AG04450 (cell line): Measurements from ENCODE around the gene HTR2C. TPM values are rescaled to one million over a fixed set of nuclear protein-coding genes. Genes with fewer than 3 reads are reported as not detected.
A peak's percentile ranks its signal among the peaks of the same experiment; 100 is the strongest.
"Not testable (repeated sequence)": the region's sequence is repeated elsewhere in the genome, so short reads cannot be mapped to it uniquely, and the experiment has no call there.

Experiments used
- CTCF ChIA-PET: fragments of 300-600, 350-600 bp; formaldehyde crosslinking; extraction: SDS; loops from one replicate; lab custom pipeline; 2022; ENCODE audit warnings: antibody characterized with exemption, inconsistent platforms; lab: Charles Lee
- POLR2A ChIA-PET: fragments of 350-600 bp; formaldehyde crosslinking; extraction: SDS; loops from one replicate; lab custom pipeline; 2021; ENCODE audit warnings: antibody characterized with exemption, inconsistent platforms; lab: Yijun Ruan, JAX
- DNase-seq: peaks from one replicate; pipeline ENCODE4 v3.0.0-alpha.2; 2011; ENCODE audit warnings: low read depth, low spot score
- H3K27ac ChIP-seq: one replicate; pipeline ENCODE4 v1.5.1; 2012; ENCODE audit warnings: low read depth, low read length, control low read depth
- H3K27me3 ChIP-seq: one replicate; pipeline ENCODE4 v1.6.0; 2012; ENCODE audit warnings: low read length; ENCODE audit not compliant: control insufficient read depth, insufficient read depth
- H3K4me3 ChIP-seq: 2 replicates; pipeline ENCODE4 v1.5.1; 2011; ENCODE audit warnings: mild to moderate bottlenecking, low read depth, low read length, control low read depth
- H3K9me3 ChIP-seq: 2 replicates; pipeline ENCODE4 v1.5.1; 2012; ENCODE audit warnings: low read length; ENCODE audit not compliant: control insufficient read depth, insufficient read depth
- CTCF ChIP-seq: IDR thresholded peaks from 2 replicates; pipeline ENCODE4 v1.5.1; 2011; ENCODE audit warnings: low read depth, low read length, control low read depth, inconsistent platforms
- polyA plus RNA-seq: library from polyadenylated mRNA; depleted of rRNA; stranded (reverse); fragments of >200 nt; gene quantifications from 2 replicates; pipeline ENCODE4 v1.2.3, GENCODE V29; 2011

HTR2C gene
- polyA plus RNA-seq, 1 experiment: not detected

GRCh38 chrX:114599911-114600310 lies 16.0 kb downstream of the HTR2C start:
- Histone ChIP-seq H3K27me3 (no peaks in the 10 kb centered on the region), H3K27ac (no peak overlapping the region), H3K9me3 (no peaks in the 10 kb centered on the region), H3K4me3 (no peak overlapping the region)
- CTCF ChIA-PET: no interaction called here
- no peak for DNase-seq
- POLR2A ChIA-PET: no interaction called here
- no peak for TF ChIP-seq CTCF

- H3K4me3 ChIP-seq, H3K9me3 ChIP-seq, DNase-seq, H3K27ac ChIP-seq, H3K27me3 ChIP-seq, CTCF ChIA-PET, POLR2A ChIA-PET: not testable (repeated sequence)
Measured at GRCh38 chrX:114606619-114607018, 22.7 kb downstream of the HTR2C start.

- TF ChIP-seq CTCF: peak; percentile 71
- POLR2A ChIA-PET: no interaction called here
- Histone ChIP-seq H3K27me3 (no peaks in the 10 kb centered on the region), H3K4me3 (no peak overlapping the region), H3K9me3 (no peaks in the 10 kb centered on the region), H3K27ac (no peak overlapping the region)
- peak; percentile 7 for DNase-seq
- CTCF ChIA-PET: interaction anchor here (0.6 to 3.3 kb wide), 12 partner anchors 9 to 1595 kb away, joined by 3 to 41 read pairs (median 4); no protein-coding TSS in a partner anchor
Measured at GRCh38 chrX:114611018-114611619, 27.2 kb downstream of the HTR2C start.

GRCh38 chrX:114615765-114616164 lies 31.9 kb downstream of the HTR2C start:
- Histone ChIP-seq H3K27ac (no peak overlapping the region), H3K9me3 (no peaks in the 10 kb centered on the region), H3K4me3 (no peak overlapping the region), H3K27me3 (no peaks in the 10 kb centered on the region)
- no peak for DNase-seq
- no peak for TF ChIP-seq CTCF
- CTCF ChIA-PET: interaction anchor here (0.7 kb wide), 1 partner anchor 1010 kb away, joined by 3 read pairs; no protein-coding TSS in a partner anchor
- POLR2A ChIA-PET: no interaction called here

GRCh38 chrX:114619874-114620273 lies 36.0 kb downstream of the HTR2C start:
- no peak overlapping the region for H3K4me3 ChIP-seq
- peak; percentile 38 for TF ChIP-seq CTCF
- no peak for DNase-seq

More at GRCh38 chrX:114619874-114620273, 36.0 kb downstream of the HTR2C start:
- CTCF ChIA-PET: interaction anchor here (1.5 kb wide), 1 partner anchor 9 kb away, joined by 5 read pairs; no protein-coding TSS in a partner anchor
- no peaks in the 10 kb centered on the region for H3K9me3 ChIP-seq
- POLR2A ChIA-PET: no interaction called here
- H3K27ac ChIP-seq: no peak overlapping the region
- no peaks in the 10 kb centered on the region for H3K27me3 ChIP-seq
